Stimulated activated CD8-positive, alpha-beta memory T cell treated with anti-CD3 and anti-CD28 coated beads, Interleukin-7, amount 100 ng/mL, for 48 hours (primary cell): Measurements from ENCODE around the gene SRGAP3.

Source experiments
- DNase-seq, 2 donors: peaks; one replicate each; pipeline ENCODE4 v3.0.0-alpha.2; 2020; ENCODE audit warnings: low read depth in 1 of 2; ENCODE audit errors: extremely low read depth in 1 of 2

Gene SRGAP3

DNA sequence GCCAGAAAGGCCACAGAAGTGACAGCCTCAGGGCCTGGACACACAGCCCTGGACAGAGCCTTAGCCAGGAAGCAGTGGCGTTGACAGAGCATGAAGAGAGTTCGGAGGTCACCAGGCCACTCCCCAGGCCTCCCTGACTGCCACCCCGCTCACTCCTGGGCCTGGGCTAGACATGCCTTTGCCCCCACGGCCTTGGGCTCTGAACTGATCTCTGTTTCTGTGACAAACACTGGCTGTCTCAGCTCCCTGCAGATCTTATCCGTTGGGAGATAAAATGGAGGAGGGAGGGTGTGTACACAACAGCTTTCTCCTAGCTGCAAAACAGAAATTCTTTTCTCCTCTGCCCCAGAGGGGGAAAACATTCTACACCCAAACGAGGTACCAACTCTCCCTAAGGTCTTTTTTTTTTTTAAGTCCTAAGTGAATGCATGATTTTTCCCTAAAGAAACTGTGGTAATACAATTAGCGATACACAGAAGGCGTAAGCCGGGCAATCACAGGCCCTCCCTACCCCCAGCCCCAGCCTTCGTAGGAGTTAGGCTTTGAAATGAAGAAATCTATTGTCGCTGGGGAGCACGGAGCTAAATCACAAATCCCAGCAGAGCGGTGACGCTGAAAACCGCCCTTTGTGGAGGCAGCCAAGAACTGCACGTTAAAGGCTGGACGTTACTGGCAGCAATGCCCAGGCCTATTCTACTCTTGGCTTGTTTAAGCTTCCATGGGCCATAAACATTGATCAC is 45.0 kb downstream of the SRGAP3 start:
- DNase-seq = no peak

DNA sequence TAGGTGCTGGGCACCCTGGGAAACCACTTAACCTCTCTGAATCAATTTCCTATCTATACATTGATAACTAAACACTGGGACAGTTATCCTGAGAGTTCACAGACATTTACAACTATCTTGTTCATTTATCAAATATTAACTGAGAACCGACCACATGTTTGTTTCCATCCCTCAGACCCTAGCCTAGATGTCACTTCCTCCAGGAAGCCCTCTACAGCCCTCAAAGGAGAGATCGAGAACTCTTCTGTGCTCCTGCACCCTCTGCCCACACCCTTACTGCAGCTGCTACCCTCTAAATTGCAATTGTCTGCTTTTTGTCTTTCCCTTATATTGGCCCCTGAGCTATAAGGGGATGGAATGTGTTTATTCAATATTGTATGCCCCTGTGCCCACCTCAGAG is 46.1 kb downstream of the SRGAP3 start:
- no peak for DNase-seq

DNA sequence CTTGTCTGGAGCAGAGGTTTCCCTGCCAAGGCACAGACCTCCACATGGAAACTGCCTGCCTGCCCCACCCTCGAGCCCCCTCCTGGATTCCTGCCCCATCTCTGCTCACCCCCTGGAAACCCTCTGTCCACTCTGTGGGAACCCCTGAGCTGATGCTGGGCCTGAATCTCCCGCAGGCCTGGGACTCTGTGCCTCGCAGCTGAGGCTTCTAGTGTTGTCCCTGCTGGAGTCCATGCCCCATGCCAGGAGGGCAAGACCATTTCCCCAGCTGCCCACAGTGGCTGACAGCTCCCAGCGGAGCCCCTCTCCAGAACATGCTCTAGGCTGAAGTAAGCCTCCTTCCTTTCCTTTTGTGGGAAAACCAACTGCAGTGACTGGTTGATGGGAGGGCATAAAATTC is 46.9 kb downstream of the SRGAP3 start:
- DNase-seq = no peak

DNA sequence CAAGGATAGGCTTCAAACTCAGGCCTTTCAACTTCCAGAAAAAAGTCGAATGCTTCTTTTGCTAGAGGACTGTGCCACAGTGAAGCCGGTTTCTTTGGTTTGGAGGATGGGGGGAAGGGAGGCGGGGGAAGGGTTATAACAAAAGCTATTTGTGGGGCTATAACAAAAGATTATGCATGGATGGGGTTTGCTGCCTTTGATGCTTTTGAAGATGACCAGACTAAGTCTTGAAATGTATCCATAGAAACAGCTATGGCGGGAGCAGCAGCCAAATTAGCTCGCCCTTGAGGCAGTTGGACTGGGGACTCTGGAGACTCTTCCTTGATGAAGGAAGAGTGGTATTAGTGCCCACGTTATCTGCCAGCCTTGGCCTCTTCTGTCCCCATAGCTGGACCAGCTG is 47.5 kb downstream of the SRGAP3 start:
- DNase-seq = no peak

DNA sequence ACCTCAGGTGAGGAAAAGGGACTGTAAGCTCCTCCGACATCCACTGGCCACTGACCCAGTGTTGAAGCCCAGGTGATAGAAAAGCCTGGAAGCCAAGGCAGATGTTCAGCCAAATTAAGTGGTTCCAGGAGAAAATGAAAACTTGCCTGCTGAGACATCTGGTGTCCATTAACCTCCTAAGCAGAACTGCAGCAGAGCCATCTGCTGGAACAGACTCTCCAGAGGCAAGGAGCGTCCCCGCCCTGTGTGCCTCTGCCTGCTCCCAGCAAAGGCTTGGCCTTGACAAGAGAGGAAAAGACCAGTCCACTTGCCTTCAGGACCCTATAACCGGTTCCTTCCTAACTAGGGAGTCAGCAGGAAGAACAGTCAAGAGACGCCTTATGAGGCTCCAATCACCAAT is 48.2 kb downstream of the SRGAP3 start:
- DNase-seq = no peak

DNA sequence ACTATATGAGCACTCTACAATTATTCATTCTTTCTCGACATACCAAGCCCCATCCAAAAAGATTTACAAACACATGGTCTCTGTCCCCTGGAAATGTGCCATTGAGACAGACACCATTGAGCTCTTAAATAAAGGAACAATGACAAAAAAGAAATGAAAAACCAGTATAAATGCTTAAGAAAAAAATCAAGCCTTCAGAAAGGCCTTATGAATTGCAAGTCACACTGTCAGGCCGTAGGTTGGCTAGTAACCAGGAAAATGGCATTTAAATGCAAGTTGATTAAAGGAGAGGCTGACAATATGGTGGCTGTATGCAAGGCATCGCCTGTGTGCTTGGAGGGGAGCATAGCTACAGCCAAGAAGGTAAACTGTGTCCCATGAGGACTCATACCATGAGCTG is 49.7 kb downstream of the SRGAP3 start:
- no peak for DNase-seq

DNA sequence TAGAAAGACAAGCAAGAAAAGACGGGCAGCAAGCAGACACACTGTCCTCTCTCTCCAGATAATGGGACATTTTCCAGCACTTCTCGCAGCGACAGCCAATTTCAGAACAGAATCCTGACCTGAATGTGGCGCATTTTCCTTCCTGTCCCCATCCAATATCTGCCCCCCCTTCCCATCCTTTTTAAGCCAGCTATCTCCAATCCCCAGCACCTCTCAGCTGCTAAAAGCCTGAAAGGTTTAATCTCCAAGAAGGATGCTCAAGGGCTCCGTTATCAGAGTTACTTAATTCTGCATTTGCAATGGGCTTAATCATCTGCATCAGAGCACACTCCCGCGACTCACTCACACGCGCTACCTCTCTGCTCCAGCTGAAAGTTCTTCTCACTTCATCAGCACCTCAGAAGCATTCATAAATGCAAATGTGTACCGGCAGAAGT is 50.5 kb downstream of the SRGAP3 start:
- DNase-seq = no peak

DNA sequence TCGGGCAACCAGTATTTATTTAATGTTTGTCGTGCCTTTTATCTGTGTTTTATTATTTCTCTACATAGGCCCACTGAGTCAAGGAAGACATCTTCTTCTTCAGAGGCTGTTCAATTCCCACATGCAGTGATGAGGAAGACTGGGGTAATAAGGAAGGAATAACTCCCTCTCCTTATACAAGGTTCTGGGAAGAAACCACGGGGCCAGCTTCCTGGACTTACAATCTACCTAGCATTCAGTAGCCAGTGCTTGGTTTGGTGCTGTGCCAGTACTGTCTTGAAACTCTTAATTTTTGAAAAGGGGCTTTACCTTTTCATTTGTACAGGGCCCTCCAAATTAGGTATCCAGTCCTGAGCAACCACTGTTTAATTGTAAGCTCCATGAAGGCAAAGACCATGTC is 51.2 kb downstream of the SRGAP3 start:
- no peak for DNase-seq

DNA sequence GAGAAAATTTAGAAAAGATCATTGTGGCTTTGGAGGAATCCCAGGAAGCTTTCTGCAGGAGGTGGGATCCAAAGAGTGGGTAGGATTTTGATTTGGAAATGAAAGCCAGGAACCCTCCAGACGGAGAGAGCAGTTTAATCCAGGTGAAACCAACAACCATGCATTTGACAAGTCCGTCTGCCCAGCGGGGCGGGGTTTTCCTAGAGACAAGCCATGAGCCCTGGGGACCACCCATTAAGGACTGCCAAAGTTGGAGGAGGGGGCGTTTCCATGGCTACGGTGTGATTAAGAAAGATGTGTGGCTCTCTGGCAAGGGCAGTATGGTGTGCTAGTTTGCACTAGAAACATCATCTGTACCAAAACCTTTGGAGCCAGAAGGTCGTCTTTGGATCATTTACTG is 53.4 kb downstream of the SRGAP3 start:
- DNase-seq = no peak

DNA sequence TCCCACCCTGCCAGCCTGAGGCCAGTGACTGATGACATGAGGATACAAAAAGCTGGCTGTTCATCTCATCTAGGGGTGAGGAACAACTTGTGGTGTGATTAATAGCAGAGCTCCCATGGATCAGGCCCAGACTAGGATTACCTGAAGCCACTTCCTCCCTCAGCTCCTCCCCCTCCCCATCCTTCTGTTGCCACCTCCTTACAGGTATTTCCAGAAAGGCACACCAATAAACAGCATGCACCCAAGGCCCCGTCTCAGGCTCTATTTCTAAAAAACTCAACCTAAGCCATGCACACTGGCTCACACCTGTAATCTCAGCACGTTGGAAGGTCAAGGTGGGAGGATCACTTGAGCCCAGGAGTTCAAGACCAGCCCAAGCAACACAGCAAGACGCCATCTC is 54.1 kb downstream of the SRGAP3 start:
- no peak for DNase-seq

DNA sequence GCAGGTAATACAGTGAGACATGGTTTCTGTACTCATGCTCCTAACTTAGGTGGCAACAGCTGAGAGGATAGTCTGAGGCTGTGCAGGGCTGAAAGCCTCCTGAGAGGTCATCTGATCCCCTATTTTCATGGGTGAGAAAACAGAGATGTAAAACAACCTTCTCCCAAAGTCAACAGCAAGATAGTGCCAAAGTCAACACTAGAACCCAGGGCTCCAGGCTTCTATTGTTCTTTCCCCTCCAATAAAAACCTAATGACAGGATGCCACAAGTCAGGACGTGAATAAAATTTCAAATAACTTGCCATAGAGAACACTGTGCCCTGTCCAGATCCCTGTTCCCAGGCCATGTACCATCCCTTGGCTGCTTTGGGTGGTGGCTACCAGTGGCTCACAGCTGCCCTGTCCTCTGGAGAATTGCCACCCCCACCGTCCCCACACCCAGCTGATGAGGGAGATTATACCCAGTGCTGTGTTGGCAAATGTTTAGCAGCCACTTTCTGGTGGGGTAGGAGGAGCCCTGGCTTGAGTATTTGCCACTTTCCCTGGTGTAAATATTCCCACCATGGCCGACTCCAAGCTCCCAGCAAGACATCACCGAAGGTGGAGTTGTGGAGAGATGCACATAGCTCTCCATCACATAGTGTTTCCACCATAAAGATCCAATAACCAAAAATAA is 54.8 kb downstream of the SRGAP3 start:
- no peak for DNase-seq

DNA sequence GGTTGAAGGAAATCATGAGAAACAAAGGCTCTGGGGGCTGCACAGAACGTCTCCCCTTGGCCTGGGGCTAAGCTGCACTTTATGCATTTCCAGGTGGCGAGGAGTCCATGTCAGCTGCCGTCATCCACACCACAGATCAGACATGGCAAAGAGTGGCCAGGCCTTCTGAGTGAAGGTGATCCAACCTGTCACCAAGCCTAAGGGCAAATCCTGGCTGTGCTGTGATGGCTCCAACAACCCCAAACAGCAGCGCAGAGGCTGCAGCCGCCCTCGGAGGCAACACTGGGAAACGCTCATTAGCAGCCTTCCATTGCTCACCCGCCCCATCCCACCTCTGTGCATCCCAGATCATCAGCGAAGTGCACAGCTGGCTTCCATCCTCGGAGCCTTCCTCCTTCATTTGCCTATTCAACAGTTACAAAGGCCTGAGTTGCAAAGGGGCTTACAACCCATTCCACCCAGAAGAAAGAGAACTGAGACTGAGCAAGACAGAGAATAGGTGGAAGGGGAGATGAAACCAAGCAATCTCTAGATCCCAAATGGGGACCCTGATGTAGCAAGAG is 55.7 kb downstream of the SRGAP3 start:
- no peak for DNase-seq

DNA sequence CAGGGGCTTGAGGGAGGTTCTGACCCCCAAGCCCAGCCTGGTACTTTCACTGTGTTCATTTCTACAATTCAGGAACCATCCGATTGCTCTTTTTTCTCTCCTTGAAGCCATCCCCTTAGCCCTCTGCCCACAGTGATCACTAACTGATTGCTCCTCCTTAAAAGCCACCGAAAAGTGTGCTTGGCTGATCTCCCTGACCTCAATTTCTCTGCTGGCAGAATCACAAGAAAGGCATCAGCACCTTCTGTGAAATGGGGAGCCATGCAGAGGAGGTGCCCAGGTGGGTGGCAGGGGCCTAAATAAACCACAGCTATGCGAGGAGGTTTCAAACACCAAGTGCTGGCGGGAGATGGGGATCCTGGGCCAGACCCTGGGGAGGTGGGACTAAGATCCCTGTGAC is 56.2 kb downstream of the SRGAP3 start:
- no peak for DNase-seq

DNA sequence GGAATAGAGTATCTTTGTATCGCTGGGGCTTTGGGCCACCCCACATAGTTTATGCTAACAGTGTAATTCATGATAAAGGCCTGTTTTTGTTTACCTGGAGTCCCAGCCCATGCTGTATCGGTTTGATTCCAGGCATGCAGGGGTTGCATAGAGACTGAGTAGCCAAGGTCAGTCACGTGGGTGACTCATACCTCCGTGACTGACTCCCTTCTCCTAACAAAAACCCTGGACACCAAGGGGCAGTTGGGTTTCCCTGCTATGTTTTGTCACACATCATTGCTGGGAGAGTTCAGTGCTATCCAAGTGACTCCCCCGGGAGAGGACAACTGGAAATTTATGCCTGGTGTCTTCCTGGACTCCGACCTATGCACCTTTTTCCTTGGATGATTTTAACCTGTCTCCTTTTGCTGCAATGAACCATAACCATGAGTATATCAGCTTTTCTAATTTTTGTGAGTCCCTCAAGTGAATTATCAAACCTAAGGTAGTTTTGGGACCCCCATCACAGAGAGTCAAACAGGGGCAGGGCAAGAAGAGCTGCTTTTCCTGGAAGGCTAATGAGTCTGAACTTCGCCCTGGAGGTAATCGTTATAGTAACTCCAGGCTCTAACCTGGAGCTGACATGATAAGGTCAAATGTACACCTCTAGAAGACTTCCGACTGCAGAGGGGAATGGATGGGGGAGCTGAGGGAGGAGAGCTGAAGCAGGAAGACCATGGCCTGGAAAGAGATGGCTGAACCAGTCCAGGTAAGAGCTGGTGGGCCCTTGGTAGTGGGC is 57.0 kb downstream of the SRGAP3 start:
- no peak for DNase-seq

DNA sequence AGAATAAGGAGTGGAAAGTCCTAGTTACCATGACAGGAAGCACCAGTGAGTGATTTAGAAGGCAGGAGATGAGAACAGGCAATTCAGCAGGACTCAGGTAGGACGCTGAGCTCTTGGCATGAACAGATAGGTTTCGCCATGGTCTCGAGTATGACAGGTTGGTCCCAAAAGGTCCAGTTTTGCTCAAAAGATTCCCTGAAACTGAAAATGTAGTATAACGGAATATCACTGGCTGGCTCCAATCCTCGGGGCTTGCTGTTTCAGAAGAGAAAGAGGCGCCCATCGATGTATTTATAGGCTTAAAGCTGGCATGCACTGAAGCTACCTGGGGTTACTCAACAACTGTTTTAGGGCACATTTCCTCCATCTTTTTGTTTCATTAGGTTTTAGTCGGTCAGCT is 59.2 kb downstream of the SRGAP3 start:
- no peak for DNase-seq

DNA sequence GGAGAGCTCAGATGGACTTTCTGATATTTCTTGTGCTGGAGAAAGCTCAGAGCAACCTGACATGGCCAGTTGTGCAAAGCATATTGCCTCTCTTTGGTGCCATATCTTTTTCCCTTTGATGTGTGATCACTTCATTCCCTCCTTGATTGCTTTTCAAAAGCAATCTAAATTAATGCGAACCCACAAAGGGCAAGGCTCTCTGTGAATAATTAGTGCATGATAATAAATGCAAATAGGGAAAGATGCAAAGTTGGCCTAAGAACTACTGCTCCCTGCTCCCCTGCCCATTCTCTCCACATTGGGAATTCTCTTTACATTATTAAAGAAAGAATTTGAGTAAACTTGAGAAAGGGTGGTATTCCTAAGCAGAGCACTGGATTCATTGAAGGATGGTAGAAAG is 60.9 kb downstream of the SRGAP3 start:
- DNase-seq = no peak

DNA sequence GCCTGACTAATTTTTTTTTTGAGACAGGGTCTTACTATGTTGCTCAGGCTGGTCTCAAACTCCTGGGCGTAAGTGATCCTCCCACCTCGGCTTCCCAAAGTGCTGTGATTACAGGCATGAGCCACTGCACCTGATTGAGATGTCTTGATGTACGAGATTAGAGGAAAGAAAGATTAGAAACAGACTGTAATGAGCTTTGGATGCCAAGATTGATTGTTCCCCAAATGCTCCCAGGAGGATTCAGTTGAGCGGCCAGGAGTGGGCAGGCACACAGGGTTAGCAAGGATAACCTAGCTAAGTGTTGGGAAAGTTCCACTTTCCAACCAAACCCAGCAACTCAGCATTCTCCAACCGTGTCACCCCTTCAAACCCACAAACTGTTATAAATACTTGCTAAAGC is 63.7 kb downstream of the SRGAP3 start:
- no peak for DNase-seq

DNA sequence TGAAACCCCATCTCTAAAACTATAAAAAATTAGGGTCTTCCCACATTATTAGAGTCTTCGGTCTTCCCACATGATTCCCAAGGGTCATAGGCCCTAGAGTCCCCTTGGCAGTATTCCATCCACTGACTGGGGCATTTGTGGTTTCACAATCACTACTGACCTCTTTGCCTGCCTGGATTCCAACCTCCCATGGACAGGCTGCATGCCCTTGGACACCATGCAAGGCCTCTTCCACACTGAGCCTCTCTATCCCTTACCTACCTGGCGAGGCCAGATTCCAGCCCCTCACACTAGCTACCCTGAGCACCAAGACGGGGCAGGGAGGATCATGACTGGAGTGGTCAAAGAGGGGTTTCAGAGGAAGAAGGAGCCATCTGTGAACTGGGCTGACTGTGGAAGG is 64.4 kb downstream of the SRGAP3 start:
- no peak for DNase-seq

DNA sequence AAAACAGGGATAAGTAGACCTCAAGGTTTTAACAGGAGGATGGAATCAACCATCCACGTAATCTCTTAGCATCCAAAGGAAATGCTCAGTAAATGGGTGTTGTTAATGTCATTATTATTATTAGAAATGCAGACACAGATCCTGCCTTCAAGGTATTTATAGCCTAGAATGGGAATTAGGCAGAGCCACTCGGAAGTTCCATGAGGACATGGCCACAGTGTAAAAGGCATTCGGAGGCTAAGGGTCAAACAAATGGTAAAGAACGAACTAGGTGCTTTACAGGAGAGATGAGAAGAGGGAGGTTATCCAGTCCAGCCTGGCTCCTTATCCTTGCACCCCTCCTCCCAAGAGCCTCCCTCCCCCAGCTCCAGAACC is 65.0 kb downstream of the SRGAP3 start:
- no peak for DNase-seq

DNA sequence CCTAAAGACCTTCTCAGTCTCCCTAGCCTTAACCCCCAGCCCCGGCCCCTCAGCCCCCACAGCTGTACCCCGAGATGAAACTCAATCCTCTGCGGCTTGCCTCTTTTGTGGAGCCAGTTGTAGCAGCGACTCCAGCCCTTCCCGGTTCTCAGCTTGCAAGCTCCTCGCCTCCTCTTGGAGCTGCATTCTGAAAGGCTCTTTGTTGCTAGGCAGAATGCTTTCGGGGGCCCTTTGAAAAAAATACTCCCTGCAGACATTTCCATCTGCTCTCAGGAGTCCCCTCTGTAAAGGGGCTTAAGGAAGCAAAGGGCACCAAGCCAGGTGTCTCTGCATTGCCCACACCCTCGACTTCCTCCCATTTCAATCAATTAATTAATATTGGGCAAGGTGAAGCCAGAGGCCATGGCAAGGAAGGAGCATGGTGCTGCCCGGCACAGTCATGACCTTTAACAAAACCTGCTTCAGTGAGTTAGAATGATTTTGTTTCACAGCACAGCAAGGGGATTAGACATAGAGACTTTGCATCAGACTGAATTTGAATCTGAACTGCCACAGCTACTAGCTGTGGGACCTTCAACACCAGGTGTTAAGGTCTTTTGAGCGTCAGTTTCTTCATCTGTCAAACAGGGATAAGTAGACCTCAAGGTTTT is 65.5 kb downstream of the SRGAP3 start:
- no peak for DNase-seq

DNA sequence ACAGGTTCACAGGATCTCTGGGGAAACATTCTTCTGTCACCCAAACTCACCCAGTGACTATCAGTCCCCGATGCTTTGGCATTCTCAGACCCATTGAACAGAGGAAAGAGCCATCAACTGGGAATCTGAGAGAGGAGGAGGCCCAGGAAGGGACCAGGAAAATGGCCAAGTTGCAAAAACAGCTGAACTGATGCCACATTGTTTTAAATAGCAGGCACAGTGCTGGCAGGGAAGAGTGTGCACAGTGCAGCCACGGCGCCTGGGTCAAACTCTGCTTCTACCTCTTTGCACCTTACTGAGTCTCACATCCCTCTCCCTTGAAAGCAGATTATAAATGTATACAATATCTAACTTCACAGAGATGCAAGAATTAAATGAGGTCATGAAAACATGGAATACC is 66.4 kb downstream of the SRGAP3 start:
- DNase-seq = no peak
